ENCODE results near the gene MORC1. TPM values are rescaled to one million over a fixed set of nuclear protein-coding genes. Genes with fewer than 3 reads are reported as not detected.

MORC1 gene
- total and polyA plus RNA-seq, 12 donors: not detected

GRCh38 chr3:108972482-108972881 lies 145.5 kb downstream of the MORC1 start:
- WGBS, 2 donors: 79 to 88% methylated on average over 3 of the region's 3 CpGs
- no peak overlapping the region for H3K4me3 ChIP-seq
- no peak overlapping the region for H3K27ac ChIP-seq
- intact Hi-C loops (cut with DNase I): no loop called here
- H3K36me3 ChIP-seq: no peaks in the 10 kb centered on the region
- no peaks in the 10 kb centered on the region for H3K4me1 ChIP-seq
- no peak for TF ChIP-seq CTCF (IDR thresholded peaks at IDR 0.05)
- ATAC-seq: no peak
- DNase-seq: no peak
- H3K9me3 ChIP-seq: no peaks in the 10 kb centered on the region
- H3K27me3 ChIP-seq: no peaks in the 10 kb centered on the region

- H3K36me3 ChIP-seq: no peaks in the 10 kb centered on the region
- DNase-seq (no peak), ATAC-seq (no peak)
- TF ChIP-seq CTCF (IDR thresholded peaks at IDR 0.05): no peak
- H3K27ac ChIP-seq: no peak overlapping the region
- no peak overlapping the region for H3K4me3 ChIP-seq
- no peaks in the 10 kb centered on the region for H3K4me1 ChIP-seq
- intact Hi-C loops (cut with DNase I): no loop called here
- no peaks in the 10 kb centered on the region for H3K9me3 ChIP-seq
- WGBS, 2 donors: 52 to 59% methylated on average over 3 of the region's 3 CpGs
- no peaks in the 10 kb centered on the region for H3K27me3 ChIP-seq
Measured at GRCh38 chr3:108970561-108970960, 147.4 kb downstream of the MORC1 start.

GRCh38 chr3:108966773-108967172 lies 151.2 kb downstream of the MORC1 start:
- 76 to 87% methylated on average over 3 of the region's 3 CpGs for WGBS, 2 donors
- intact Hi-C loops (cut with DNase I): no loop called here
- ATAC-seq: no peak

GRCh38 chr3:108959017-108959416 lies 158.9 kb downstream of the MORC1 start:
- Histone ChIP-seq H3K27me3 (no peaks in the 10 kb centered on the region), H3K27ac (no peak overlapping the region), H3K4me1 (no peaks in the 10 kb centered on the region), H3K4me3 (no peak overlapping the region), H3K36me3 (no peaks in the 10 kb centered on the region), H3K9me3 (no peaks in the 10 kb centered on the region)
- intact Hi-C loops (cut with DNase I): no loop called here
- ATAC-seq: no peak
- WGBS, 2 donors: 85 to 87% methylated on average over 1 of the region's 1 CpG
- no peak for DNase-seq
- TF ChIP-seq CTCF (IDR thresholded peaks at IDR 0.05): no peak

More at GRCh38 chr3:108966773-108967172, 151.2 kb downstream of the MORC1 start:
- H3K27ac ChIP-seq: no peak overlapping the region
- no peaks in the 10 kb centered on the region for H3K36me3 ChIP-seq
- H3K4me1 ChIP-seq: no peaks in the 10 kb centered on the region
- no peak overlapping the region for H3K4me3 ChIP-seq
- no peaks in the 10 kb centered on the region for H3K9me3 ChIP-seq
- no peak for DNase-seq
- H3K27me3 ChIP-seq: no peaks in the 10 kb centered on the region
- TF ChIP-seq CTCF (IDR thresholded peaks at IDR 0.05): no peak
